HG03442 (cell line): Measurements from ENCODE around the gene CCDC81.
"Not testable (repeated sequence)": the region's sequence is repeated elsewhere in the genome, so short reads cannot be mapped to it uniquely, and the experiment has no call there.

Experiments used
- ATAC-seq: cut with Tn5 transposase; IDR thresholded peaks from one replicate; pipeline ENCODE4 v1.9.1; 2021; ENCODE audit warnings: mild to moderate bottlenecking, moderate library complexity; ENCODE audit not compliant: unreplicated experiment

CCDC81 gene

GRCh38 chr11:86374586-86374985, at the start of gene CCDC81:
TSS of gene CCDC81 (plus strand) at chr11:86374887. CDS start at chr11:86375164, 277 bp downstream.
- no peak for ATAC-seq

DNA sequence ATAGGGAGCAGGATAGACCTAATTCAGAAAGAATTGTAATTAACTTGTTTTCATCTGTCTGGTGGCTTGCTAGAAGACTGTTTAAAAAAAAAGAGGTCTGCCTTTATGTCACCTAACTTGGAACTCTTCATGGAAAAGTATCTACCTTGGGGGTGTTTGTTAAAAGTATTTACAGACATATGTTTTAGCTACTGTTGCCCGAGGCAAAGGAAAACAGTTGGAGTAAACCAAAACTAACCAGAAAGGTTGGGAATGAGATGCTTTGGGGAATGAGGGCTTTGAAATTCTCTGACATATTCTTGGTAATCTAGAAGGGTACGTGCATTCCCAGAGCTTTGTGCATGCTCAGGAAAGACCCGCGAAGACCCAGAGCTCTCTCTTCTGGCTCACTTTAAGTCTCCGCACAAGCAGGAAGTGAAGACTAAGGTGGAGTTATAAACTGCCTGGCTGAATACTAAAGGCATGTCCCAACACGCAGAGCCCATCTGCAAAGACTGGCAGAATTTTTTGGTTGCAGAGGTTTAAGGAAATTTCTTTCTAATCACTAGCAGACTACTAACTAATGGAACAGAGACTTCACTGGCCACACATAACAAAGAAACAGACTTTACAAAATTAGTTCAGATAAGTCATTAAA, 39.4 kb upstream of the CCDC81 start:
- ATAC-seq, result no peak

DNA sequence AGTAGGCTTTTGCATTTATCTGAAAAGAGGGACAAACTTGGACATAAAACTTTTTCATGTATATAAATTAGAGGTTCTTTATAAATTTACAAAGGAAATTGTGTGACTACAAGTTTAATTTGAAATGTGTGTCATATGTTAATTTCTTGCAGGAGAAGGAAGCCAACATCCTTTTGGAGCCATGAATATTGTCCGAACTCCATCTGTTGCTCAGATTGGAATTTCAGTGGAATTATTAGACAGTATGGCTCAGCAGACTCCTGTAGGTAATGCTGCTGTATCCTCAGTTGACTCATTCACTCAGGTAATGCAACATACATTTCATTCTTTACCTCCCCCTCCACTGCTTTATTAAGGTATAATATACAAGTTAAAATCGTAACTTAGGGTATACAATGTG, 37.5 kb upstream of the CCDC81 start:
- ATAC-seq, result no peak

DNA sequence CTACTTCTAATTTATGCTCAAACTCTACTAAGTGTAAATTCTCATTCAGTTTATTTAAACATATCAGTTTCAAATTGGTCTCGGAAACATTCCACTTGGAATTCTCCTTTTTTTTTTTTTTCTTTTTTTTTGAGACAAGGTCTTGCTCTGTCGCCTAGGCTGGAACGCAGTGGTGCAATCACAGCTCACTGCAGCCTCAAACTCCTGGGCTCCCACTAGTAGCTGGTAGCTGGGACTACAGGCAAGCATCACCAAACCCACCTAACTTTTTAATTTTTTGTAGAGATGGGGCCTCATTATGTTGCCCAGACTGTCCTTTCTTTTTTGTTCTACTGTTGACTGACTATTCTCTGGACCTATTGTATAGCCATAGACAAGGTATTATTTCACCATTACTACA, 33.3 kb upstream of the CCDC81 start:
- ATAC-seq, result no peak

DNA sequence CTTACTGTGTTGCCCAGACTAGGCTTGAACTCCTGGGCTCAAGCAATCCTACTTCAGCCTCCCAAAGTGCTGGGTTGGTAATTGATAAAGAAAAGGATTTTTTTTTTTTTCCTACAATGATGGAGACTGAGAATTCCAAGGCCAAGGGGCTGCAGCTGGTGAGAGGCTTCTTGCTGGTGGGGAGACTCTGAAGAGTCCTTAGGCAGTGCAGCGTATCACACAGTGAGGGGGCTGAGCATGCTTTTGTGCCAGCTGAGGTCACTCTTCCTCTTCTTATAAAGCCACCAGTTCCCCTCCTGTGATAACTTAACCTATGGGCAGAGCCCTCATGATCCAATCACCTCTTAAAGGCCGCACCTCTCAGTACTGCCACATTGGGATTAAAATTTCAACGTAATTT, 28.2 kb upstream of the CCDC81 start:
- ATAC-seq, result no peak

DNA sequence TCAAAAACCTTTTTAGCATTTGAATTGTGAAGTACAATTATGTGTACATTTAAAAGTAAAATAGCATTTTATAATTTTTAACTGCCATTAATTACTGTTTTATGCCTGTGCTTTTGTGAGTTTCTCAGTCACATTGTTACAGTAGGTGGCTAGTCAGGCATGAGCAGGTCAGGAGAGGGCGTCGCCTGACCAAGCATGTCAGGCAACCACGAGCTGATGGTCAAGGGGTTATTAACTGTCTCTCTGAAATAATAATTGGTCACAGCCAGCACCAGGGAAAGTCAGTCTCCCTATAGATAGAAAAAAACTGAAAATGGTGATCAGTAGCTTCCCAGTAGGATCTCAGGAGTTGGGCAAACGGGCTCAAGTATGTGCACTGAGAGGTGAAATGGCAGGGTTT, 19.4 kb upstream of the CCDC81 start:
- ATAC-seq, result no peak

DNA sequence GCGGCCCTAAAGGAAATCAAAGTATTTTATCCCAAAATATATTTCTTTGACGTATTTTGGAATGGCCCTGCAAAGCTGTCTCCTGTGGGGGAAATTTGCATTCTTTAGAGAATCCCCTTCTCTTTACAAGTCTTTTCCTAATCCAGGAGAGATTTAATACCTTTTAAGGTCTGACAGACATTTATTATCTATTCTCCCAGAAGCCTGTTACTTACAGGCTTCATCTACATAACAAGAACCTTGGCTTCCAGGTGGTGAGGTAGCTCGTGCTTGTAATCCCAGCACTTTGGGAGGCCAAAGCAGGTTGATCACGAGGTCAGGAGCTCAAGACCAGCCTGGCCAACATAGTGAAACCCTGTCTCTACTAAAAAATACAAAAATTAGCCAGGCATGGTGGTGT, 17.3 kb upstream of the CCDC81 start:
- not testable (repeated sequence) for ATAC-seq

- ATAC-seq, result no peak
Observed at GRCh38 chr11:86358720-86359119, 16.0 kb upstream of the CCDC81 start.

GRCh38 chr11:86360775-86361395, 13.8 kb upstream of the CCDC81 start:
- no peak for ATAC-seq

DNA sequence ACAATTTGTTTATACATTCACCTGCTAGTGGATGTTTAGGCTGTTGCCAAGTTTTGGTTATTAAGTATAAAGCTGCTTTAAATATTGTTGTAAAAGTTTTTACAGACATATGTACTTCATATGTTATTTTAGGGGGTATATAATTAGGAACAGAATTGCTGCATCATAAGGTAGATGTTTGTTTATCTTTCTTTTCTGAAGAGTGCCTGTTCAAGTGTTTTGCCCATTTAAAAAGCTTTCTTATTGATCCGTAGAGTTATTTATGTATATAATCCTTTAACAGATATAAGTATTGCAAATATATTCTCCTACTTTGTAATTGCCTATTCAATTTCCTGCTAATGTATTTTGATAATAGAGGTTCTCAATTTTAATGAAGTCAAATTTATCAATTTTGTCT, 11.3 kb upstream of the CCDC81 start:
- ATAC-seq, result no peak

- ATAC-seq, result no peak
Observed at GRCh38 chr11:86365546-86365945, 9.1 kb upstream of the CCDC81 start.

GRCh38 chr11:86369668-86370067, 5.0 kb upstream of the CCDC81 start:
- ATAC-seq, result no peak

DNA sequence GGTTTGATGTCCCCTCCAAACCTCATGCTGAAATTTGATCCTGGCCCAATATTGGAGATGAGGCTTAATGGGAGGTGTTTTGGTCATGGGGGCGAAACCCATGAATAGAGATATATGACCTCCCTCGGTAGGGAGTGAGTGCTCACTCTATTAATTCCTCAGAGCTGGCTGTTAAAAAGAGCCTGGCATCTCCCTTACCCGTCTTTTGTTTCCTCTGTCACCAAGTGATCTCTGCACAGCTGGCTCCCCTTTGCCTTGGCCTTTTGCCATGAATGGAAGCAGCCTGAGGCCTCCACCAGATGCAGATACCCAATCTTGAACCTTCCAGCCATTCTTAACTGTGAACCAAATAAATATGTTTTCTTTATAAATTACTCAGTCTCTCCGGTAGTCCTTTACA, 4.5 kb upstream of the CCDC81 start:
- no peak for ATAC-seq

GRCh38 chr11:86370922-86371594, 3.6 kb upstream of the CCDC81 start:
- no peak for ATAC-seq

GRCh38 chr11:86372041-86372440, 2.6 kb upstream of the CCDC81 start:
- no peak for ATAC-seq

DNA sequence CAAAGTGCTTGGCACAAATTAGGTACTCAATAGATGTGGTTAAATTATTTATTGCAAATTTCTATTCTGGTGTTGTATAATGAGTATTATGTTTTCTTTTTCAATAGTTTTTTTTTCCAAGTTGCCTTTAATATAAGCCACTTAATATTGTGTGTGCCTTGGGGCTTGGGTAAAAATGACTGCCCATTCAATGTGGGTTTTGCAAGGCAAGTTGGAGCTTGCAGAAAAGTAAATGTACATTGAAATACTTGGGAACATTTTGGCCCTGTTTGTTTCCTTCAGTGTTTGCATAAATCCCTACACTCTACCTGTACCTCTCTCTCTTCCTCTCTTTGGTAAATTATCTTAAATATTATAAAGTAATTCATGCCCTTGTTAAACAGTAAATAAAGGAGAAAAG, 2.1 kb upstream of the CCDC81 start:
- ATAC-seq, result no peak

GRCh38 chr11:86374069-86374468, 618 bp upstream of the CCDC81 start:
- ATAC-seq, result no peak

DNA sequence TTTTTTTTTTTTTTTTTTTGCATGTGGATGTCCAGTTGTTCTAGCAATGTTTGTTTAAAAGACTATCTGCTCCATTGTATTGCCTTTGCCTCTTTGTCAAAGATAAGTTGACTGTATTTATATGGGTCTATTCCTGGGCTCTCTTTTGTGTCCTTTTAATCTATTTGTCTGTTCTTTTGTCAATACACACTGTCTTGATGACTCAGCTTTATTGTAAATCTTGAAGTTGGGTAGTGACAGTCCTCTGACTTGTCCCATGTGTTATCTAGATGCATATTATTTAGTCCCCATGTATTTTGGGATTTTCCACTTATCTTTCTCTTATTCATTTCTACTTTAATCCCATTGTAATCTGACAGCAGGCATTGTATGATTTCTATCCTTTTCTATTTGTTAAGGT, 3.3 kb downstream of the CCDC81 start:
- no peak for ATAC-seq

DNA sequence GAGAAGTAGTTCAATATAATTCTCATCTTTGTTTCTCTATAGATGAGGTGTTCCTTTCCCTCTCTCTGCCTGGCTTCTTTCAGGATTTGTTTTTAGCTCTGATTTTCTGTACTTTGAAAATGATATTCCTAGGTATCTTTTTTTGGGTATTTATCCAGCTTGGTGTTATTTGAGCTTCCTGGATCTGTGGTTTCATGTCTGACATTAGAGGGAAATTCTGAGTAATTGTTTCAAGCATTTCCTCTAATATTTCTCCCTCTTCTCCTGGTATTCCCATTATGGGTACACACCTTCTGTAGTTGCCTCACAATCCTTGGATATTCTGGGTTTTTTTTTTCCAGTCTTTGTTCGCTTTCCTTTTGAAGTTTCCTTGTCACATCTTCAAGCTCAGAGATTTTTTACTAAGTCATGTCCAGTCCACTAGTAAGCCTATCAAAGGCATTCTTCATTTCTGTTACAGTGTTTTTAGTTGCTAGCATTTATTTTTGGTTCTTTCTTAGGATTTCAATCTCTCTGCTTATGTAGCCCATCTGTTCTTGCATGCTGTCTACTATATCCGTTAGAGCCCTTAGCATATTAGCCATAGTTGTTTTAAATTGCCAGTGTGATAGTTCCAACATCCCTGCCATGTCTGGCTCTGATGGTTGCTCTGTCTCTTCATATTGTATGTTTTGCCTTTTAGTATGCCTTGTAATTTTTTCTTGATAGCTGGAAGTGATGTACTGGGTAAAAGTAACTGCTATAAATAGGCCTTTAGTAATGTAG, 5.8 kb downstream of the CCDC81 start:
- ATAC-seq, result no peak

DNA sequence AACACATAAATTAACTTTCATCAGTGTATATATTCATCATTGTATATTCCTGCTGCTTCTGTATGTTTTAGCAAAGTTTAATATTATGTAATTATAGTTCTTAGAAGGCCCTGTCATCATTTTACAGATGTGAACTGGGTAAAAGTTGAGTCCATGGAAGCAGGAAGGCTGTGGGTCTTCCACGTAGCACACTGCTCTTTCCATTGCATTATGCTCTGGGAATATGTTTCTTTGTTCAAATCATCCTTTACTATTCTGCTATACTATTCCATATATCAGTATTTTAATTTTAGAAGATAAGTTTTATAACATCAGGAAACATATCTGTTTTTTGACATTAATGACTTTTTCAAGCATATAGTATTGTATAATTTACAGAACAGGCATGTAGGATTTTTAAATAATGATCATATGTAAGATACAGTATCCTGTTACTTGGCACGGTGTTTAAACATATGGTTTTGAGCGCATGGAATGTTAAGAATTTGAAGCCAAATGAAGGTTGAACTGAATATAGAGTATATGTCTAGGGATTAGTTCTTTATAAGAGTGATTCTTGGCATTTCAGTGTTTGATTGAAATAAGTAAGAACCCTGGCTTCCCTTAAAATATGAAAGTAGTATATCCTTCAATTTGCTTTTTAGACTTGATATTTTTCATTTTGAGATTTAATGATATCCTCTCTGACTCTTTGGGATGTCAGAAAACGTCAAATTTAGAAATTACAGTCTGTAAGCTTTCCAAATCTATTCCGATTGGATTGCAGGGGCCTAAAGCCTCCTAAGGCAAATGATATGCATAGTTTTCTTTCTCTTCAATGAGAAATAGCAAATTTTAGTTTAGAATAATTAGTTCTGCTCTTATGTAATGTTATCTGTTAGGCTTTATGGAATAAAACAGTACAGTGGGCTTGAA, 8.6 kb downstream of the CCDC81 start:
- ATAC-seq, result no peak

DNA sequence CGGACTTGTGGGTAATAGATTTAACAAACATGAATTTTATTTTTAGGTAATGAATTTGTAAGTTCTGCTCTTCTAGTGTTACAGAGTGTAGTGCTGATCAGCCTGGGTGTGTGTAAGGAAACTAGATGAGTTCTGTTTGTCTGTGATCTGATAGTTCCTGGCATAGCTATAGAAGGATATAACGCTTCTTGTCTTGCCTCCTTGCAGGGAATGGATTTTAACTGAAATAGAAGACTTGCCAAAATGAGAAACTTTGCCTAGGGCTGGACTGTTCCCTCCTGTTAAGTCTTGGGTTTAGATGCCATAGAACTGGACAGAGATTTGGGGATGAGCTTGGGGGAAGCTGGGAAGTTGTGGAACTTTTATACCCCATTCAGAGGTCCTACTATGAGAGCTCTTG, 11.6 kb downstream of the CCDC81 start:
- ATAC-seq, result no peak
